Karpas-422 (cell line): ENCODE results near the gene NYAP2. TPM values are rescaled to one million over a fixed set of nuclear protein-coding genes. Genes with fewer than 3 reads are reported as not detected.

ENCODE experiments used
- DNase-seq: peaks from one replicate; pipeline ENCODE4 v3.0.0-alpha.2; 2015
- H2AFZ ChIP-seq: fragments of 200-600 bp; sonication (generic); 2 replicates; pipeline ENCODE4 v1.6.1; 2014; ENCODE audit warnings: antibody characterized with exemption, low read length, mixed read lengths
- H3K27ac ChIP-seq: fragments of 200-600 bp; sonication (generic); 2 replicates; pipeline ENCODE4 v1.5.1; 2014; ENCODE audit warnings: mild to moderate bottlenecking, low read length, moderate library complexity
- H3K27me3 ChIP-seq: fragments of 200-600 bp; sonication (generic); 2 replicates; pipeline ENCODE4 v1.6.1; 2014; ENCODE audit warnings: low read length, mixed read lengths
- H3K36me3 ChIP-seq: fragments of 200-600 bp; sonication (generic); 2 replicates; pipeline ENCODE4 v1.6.1; 2014; ENCODE audit warnings: low read length, mixed read lengths; ENCODE audit not compliant: insufficient read depth
- H3K4me1 ChIP-seq: fragments of 200-600 bp; sonication (generic); 2 replicates; pipeline ENCODE4 v1.6.1; 2014; ENCODE audit warnings: mild to moderate bottlenecking, low read length, mixed read lengths
- H3K4me2 ChIP-seq: fragments of 200-600 bp; sonication (generic); 2 replicates; pipeline ENCODE4 v1.6.1; 2014; ENCODE audit warnings: low read length, low read depth, mild to moderate bottlenecking; ENCODE audit not compliant: poor library complexity, severe bottlenecking
- H3K4me3 ChIP-seq: fragments of 200-600 bp; sonication (generic); 2 replicates; pipeline ENCODE4 v1.5.1; 2014; ENCODE audit warnings: mild to moderate bottlenecking, antibody characterized with exemption, low read length, mixed read lengths
- H3K79me2 ChIP-seq: fragments of 200-600 bp; sonication (generic); 2 replicates; pipeline ENCODE4 v1.6.1; 2014; ENCODE audit warnings: mild to moderate bottlenecking, low read length, mixed read lengths
- H3K9ac ChIP-seq: fragments of 200-600 bp; sonication (generic); 2 replicates; pipeline ENCODE4 v1.6.0; 2014; ENCODE audit warnings: low read length
- H3K9me2 ChIP-seq: fragments of 200-600 bp; sonication (generic), shearing (Covaris generic); replicated peaks from 2 replicates; pipeline ENCODE4 v1.6.0; 2014; ENCODE audit warnings: mild to moderate bottlenecking, low read length, moderate library complexity; ENCODE audit not compliant: insufficient read depth
- H3K9me3 ChIP-seq: fragments of 300-700, 200-600 bp; sonication (generic); 2 replicates; pipeline ENCODE4 v1.6.1; 2014; ENCODE audit warnings: low read length, mixed read lengths
- H4K20me1 ChIP-seq: fragments of 200-600 bp; sonication (generic); 2 replicates; pipeline ENCODE4 v1.6.1; 2014; ENCODE audit warnings: mild to moderate bottlenecking, antibody characterized with exemption, low read length, low read depth; ENCODE audit not compliant: insufficient read depth
- total RNA-seq: library from RNA; depleted of rRNA; stranded (reverse); fragments of >200 nt; shearing (Covaris generic); gene quantifications from 2 replicates; pipeline ENCODE4 v1.2.3, GENCODE V29; 2014; ENCODE audit warnings: low replicate concordance

NYAP2 gene
- total RNA-seq, 1 experiment from 2014 or later: not detected

GRCh38 chr2:225650041-225650440 is 250.5 kb downstream of the NYAP2 start:
- no peaks in the 10 kb centered on the region for H4K20me1 ChIP-seq

DNA sequence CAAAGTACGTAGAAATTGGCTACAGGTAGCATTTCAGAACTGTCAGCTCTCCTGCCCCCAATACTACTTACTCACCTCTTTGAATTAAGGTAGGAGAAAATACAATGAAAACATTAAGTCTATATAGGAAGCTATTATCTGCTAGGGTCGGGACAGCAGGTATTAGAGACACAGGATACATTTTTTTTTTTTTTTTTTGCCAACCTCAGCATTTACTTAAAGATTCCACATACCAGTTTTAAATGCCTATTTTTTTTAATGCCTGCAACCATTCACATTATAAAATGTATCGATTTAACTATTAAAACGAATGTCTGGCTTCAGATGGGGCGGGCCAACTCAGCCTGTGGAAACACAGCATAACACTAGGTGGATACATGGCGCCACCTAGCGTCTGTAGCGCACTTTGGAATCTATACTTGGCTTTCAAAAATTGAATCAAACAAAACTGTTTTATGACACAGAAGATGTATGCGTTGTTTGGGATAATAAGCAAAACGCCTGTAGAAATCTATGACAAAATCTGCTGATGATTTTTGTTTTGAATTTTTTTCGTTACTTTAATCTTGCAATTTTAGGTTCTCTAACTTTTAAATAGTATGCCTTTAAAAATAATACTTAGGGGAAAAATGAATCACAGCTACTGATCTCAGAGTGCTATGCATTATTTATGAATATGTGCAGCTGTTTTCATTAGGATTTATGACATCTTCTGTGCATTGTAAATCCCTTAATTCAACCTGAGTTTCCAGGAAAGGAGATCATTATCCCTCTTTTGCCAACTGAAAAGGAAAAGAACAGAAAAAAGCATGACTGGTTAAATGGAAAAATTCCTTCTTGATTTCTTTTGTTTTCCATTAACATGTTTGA is 261.0 kb downstream of the NYAP2 start:
- H3K36me3 ChIP-seq: no peaks in the 10 kb centered on the region
- H3K4me2 ChIP-seq: no peak overlapping the region
- H3K9me2 ChIP-seq: no peaks in the 10 kb centered on the region
- no peak overlapping the region for H3K9ac ChIP-seq
- H3K27ac ChIP-seq: no peak overlapping the region
- no peaks in the 10 kb centered on the region for H3K4me1 ChIP-seq
- H3K4me3 ChIP-seq: no peak overlapping the region
- no peaks in the 10 kb centered on the region for H3K79me2 ChIP-seq
- no peaks in the 10 kb centered on the region for H3K27me3 ChIP-seq
- no peaks in the 10 kb centered on the region for H4K20me1 ChIP-seq
- H3K9me3 ChIP-seq: no peaks in the 10 kb centered on the region
- DNase-seq: peak; percentile 87
- no peak overlapping the region for H2AFZ ChIP-seq

More at GRCh38 chr2:225650041-225650440, 250.5 kb downstream of the NYAP2 start:
- no peaks in the 10 kb centered on the region for H3K79me2 ChIP-seq
- DNase-seq: no peak
- H3K9ac ChIP-seq: no peak overlapping the region
- H3K4me3 ChIP-seq: no peak overlapping the region
- no peak overlapping the region for H2AFZ ChIP-seq
- H3K27ac ChIP-seq: no peak overlapping the region
- H3K4me1 ChIP-seq: no peaks in the 10 kb centered on the region
- H3K9me3 ChIP-seq: no peaks in the 10 kb centered on the region
- no peaks in the 10 kb centered on the region for H3K36me3 ChIP-seq
- no peak overlapping the region for H3K4me2 ChIP-seq
- H3K9me2 ChIP-seq: no peaks in the 10 kb centered on the region
- H3K27me3 ChIP-seq: no peaks in the 10 kb centered on the region

DNA sequence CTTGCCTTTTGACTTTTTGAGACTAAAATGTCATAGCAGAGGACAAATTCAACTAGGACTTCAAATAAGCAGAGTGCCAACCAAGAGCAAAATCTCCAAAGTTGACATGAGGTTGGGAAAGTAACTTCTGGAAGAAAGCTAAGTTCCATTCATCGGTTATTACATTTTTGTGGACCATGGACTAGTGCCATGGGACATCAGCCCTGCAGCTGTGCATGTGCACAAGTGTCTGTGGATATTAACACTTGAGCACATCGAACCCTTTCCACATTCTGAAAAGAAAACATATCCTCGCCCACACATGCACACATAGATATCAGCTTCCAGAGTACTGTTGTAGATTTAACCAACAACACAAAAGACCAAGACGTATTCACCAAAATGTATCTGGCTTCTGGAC is 262.6 kb downstream of the NYAP2 start:
- no peak overlapping the region for H3K4me2 ChIP-seq

DNA sequence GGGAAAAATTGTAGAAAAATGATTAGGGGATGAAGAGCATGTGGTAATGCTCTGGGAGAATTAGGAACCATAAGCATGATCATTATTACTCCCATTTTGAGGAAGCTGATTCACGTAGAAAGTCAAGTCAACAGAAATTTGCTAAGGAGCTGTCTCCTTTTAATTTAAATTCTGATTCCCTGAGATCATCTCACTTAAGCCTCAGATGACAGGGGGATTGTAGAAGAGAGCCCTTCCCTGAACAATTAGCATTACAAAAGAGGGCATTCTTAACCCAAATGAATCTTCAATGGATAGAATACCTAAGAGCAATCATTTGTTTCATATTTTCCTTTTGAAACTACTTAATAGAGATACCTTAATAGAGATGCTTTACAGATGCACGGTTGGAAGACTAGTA is 267.9 kb downstream of the NYAP2 start:
- no peak overlapping the region for H3K4me2 ChIP-seq
- no peak overlapping the region for H3K27ac ChIP-seq
- H3K9ac ChIP-seq: no peak overlapping the region
- no peak overlapping the region for H2AFZ ChIP-seq
- H3K9me2 ChIP-seq: no peaks in the 10 kb centered on the region
- no peaks in the 10 kb centered on the region for H3K36me3 ChIP-seq
- no peak overlapping the region for H3K4me3 ChIP-seq
- H4K20me1 ChIP-seq: no peaks in the 10 kb centered on the region
- H3K27me3 ChIP-seq: no peaks in the 10 kb centered on the region
- H3K79me2 ChIP-seq: no peaks in the 10 kb centered on the region
- no peaks in the 10 kb centered on the region for H3K4me1 ChIP-seq
- no peaks in the 10 kb centered on the region for H3K9me3 ChIP-seq
- DNase-seq: no peak

More for the DNA sequence above, 262.6 kb downstream of the NYAP2 start:
- Histone ChIP-seq H2AFZ (no peak overlapping the region), H3K27ac (no peak overlapping the region), H3K9ac (no peak overlapping the region), H3K4me1 (no peaks in the 10 kb centered on the region), H3K36me3 (no peaks in the 10 kb centered on the region), H3K27me3 (no peaks in the 10 kb centered on the region), H4K20me1 (no peaks in the 10 kb centered on the region), H3K79me2 (no peaks in the 10 kb centered on the region), H3K9me3 (no peaks in the 10 kb centered on the region), H3K4me3 (no peak overlapping the region), H3K9me2 (no peaks in the 10 kb centered on the region)
- no peak for DNase-seq

- Histone ChIP-seq H4K20me1 (no peaks in the 10 kb centered on the region), H3K4me2 (no peak overlapping the region), H3K36me3 (no peaks in the 10 kb centered on the region), H3K4me3 (no peak overlapping the region), H3K9ac (no peak overlapping the region), H3K9me2 (no peaks in the 10 kb centered on the region), H3K9me3 (no peaks in the 10 kb centered on the region), H3K27ac (no peak overlapping the region), H3K4me1 (no peaks in the 10 kb centered on the region), H2AFZ (no peak overlapping the region), H3K27me3 (no peaks in the 10 kb centered on the region), H3K79me2 (no peaks in the 10 kb centered on the region)
- peak; percentile 84 for DNase-seq
Observed at GRCh38 chr2:225668606-225669266, 269.2 kb downstream of the NYAP2 start.

DNA sequence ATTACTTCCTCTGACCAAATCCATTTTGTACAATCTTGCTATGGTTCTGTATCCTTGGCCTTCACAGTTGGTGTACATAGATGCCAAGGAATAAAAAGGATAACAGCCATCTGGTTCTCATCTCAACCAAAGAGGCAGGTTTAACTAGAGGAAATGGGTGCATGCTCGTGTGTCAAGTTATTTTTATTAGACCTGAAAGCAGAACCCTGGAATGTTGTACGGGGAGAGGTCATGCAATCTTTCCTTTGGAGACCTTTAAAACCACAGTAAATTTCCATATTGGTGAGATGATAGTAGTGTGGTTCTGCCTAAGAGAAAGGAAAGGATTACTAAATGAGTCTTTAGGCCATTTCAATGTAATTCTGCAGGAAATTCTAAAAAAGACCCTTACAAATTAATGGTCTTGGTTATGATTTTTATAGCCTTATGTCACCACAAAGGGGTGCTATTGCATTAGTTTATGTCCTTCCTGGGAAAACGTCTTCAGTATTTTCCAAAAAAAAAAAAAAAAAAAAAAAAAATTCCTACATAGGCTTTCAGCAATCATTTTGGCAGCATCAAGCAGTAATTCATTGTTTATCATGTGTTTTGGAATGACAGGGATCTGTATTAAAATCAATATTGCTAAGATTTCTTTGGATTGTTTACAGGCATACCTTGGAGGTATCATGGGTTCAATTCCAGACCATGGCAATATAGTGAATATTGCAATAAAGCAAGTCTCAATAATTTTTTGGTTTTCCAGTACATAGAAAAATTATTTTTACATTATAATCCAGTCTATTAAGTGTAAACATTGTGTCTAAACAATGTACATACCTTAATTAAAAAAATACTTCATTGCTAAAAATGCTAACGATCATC is 270.8 kb downstream of the NYAP2 start:
- no peaks in the 10 kb centered on the region for H3K9me2 ChIP-seq
- H4K20me1 ChIP-seq: no peaks in the 10 kb centered on the region
- no peaks in the 10 kb centered on the region for H3K9me3 ChIP-seq
- no peaks in the 10 kb centered on the region for H3K4me1 ChIP-seq
- no peak overlapping the region for H3K4me3 ChIP-seq
- no peaks in the 10 kb centered on the region for H3K36me3 ChIP-seq
- no peak overlapping the region for H3K9ac ChIP-seq
- no peaks in the 10 kb centered on the region for H3K79me2 ChIP-seq
- no peaks in the 10 kb centered on the region for H3K27me3 ChIP-seq
- no peak overlapping the region for H2AFZ ChIP-seq
- H3K4me2 ChIP-seq: no peak overlapping the region
- peak; percentile 42 for DNase-seq
- H3K27ac ChIP-seq: no peak overlapping the region

- no peak overlapping the region for H3K4me3 ChIP-seq
- no peaks in the 10 kb centered on the region for H3K9me3 ChIP-seq
- H4K20me1 ChIP-seq: no peaks in the 10 kb centered on the region
- no peaks in the 10 kb centered on the region for H3K27me3 ChIP-seq
- no peak for DNase-seq
- no peaks in the 10 kb centered on the region for H3K9me2 ChIP-seq
- no peaks in the 10 kb centered on the region for H3K79me2 ChIP-seq
- H2AFZ ChIP-seq: no peak overlapping the region
- no peak overlapping the region for H3K4me2 ChIP-seq
- H3K36me3 ChIP-seq: no peaks in the 10 kb centered on the region
- H3K27ac ChIP-seq: no peak overlapping the region
- no peak overlapping the region for H3K9ac ChIP-seq
- H3K4me1 ChIP-seq: no peaks in the 10 kb centered on the region
Observed at GRCh38 chr2:225678792-225679191, 279.3 kb downstream of the NYAP2 start.

DNA sequence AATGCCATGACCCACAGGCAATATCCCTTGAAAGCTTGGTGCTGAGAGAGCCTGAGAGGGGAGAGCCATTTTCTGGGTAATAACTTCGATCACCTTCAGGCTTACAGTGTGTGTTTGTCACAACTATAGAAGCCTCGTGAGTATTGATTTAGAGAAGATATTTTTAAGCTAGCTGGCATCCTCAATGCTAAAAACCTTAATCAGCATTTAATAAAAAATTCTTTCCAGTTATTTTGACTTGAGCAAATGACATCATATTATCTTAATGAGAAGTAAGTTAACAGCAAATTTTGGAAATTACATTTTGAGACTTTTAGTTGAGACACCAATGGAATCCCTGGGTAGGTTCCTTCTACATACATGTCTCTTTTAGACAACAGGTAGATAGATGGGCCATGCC is 283.7 kb downstream of the NYAP2 start:
- no peaks in the 10 kb centered on the region for H3K27me3 ChIP-seq
- H3K9ac ChIP-seq: no peak overlapping the region
- H3K4me1 ChIP-seq: no peaks in the 10 kb centered on the region
- H4K20me1 ChIP-seq: no peaks in the 10 kb centered on the region
- no peaks in the 10 kb centered on the region for H3K36me3 ChIP-seq
- no peak overlapping the region for H3K4me2 ChIP-seq
- H2AFZ ChIP-seq: no peak overlapping the region
- no peak for DNase-seq
- no peak overlapping the region for H3K4me3 ChIP-seq
- no peaks in the 10 kb centered on the region for H3K9me3 ChIP-seq
- H3K27ac ChIP-seq: no peak overlapping the region
- H3K9me2 ChIP-seq: no peaks in the 10 kb centered on the region
- no peaks in the 10 kb centered on the region for H3K79me2 ChIP-seq
